GM18867 (cell line): ENCODE results near the gene CHST2.

Experiments used
- ATAC-seq: cut with Tn5 transposase; IDR thresholded peaks from one replicate; pipeline ENCODE4 v1.9.1; 2021; ENCODE audit warnings: mild to moderate bottlenecking, moderate library complexity; ENCODE audit not compliant: unreplicated experiment

The CHST2 gene

DNA sequence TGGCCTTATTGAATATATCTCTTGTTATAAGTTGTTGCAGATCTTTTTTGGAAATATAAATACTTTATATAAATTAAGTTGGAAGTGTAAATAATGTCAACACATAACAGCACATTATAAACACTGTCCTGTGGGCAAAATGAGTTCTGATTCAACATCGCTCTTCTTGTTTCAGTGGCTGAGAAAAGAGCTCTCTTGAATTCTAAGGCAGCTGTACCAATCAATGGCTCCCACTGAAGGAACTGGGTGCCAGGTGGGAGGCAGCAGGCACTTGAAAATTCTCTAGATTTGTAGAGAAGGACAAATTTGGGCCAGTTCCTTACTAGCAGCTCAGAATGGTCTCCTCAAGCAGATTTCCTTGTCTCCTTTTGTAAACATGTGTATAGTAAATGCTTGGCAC, 45.6 kb downstream of the CHST2 start:
- ATAC-seq = peak; percentile 33

DNA sequence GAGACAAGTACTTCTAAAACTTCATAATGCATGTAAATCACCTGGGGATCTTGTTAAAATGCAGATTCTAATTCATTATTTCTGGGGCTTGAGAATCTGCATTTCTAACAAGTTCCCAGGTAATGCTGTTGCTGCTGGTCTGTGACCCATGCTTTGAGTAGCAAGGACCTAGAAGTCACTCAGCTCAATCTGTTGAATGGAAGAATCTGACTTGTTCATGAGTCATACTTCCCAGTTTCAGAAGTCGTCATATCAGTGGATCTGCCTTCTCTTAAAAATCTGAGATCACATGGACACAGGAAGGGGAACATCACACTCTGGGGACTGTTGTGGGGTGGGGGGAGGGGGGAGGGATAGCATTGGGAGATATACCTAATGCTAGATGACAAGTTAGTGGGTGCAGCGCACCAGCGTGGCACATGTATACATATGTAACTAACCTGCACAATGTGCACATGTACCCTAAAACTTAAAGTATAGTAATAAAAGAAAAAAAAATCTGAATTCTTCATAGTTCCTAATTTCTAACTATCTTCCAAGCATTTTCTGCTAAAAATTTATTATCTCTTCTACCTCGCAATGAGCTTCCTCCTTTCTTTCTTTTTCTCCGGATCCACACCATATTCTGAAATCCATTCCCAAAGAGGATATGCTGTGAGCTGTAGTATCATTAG, 46.2 kb downstream of the CHST2 start:
- ATAC-seq = peak; percentile 64

DNA sequence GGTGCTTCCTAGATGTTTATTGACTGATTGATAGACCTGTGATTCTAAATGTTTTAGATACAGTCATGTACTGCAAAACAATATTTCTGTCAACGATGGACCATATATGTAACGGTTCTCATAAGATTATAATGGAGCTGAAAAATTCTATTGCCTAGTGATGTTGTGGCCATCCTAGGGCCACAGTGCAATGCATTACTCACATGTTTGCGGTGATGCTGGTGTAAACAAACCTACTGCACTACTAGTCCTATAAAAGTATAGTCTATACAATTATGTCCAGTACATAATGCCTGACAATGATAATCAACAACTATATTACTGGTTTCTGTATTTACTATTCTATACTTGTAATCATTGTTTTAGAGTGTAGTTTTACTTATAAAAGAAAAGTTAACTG, 46.8 kb downstream of the CHST2 start:
- ATAC-seq = no peak

DNA sequence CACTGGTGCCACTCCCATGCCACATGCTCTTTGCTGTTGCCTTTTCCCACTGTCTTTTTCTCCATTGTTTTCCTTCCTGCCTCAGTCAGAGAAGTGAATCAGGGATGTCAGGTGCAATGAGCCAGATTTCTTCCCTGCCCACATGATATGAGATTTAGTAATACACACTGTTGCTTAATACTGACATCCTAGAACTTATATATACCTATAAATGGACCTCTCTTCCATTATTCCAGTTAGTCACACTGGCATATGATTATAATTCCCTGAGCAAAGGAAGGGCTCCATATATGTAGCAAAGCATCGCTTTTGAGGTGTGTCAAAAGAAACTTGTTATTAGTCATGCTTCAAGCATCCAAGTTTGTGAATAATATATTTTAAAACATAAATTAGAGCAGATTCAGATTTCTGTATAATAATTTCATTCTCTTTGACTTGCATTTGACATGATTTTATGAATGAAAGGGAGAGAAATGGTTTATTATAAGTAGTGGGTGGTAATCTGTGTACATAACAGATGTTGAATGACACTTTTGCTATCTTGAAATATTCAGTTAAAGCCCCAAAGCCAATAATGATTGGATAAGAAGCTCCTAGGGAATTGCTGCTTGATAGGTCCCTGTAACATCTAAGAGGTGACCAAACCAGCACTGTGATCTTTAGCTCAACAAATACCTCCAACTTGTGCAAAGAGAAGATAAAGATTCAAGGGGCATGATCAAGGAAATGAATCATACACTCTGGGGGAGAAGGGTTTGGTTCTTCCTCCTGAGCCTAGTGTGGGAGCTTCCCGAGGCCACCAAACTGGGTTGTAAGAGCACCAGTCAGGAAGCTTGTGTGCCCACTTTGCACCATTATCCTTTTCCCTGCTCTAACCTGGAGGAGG, 48.6 kb downstream of the CHST2 start:
- no peak for ATAC-seq

DNA sequence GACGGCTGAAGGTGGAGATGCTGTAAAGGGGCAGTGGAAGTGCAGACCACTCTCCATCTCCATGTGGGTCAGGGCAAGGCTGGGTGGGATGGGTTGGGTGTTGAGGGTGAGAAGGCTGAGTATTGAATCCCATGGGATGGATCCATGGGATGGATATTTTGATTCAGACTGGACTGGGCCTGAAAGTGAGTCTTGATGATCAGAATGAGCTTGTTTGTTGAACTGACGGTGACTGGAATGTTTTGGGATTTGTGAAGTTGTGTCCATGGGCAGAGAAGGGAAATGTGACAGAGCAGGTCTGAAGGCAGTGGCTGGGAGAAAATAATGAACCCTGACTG, 49.3 kb downstream of the CHST2 start:
- no peak for ATAC-seq

DNA sequence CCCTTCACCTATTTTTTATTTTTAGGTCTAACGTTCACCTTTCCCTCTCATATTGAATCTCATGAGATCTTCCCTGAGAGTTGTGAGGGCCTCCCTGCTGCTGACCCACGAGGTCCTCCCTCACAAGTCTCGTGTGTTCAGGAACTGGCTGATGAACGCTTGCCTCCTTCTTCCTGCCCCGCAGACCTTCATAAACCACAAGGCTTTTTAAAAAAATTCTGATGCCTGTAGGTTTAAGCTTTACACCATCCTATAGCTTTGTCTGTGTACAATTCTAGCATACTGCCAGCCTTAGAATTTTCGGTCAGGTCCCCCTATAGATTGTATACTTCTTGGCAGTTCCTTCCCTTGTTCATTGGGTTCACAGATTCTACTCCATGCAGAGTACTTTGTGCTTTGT, 50.5 kb downstream of the CHST2 start:
- ATAC-seq = no peak

DNA sequence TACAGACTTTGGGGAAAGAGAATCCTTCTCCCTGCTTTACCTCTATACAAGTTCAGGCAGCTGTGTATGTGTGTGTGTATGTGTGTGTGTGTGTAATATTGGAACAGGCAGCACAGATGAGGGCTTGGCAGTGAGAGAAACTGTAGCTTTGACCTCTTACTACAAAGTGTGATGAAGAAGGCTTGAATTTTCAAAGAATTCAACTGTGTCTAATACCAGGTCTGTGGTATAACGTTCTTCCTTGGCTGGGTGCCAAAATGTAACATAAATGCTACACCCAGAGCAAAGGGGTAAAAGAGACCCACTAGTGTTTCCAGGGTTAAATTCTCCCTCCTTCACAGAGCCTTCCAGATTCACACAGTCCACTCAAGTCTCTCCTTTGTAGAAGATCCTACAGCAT, 51.1 kb downstream of the CHST2 start:
- ATAC-seq = peak; percentile 13

DNA sequence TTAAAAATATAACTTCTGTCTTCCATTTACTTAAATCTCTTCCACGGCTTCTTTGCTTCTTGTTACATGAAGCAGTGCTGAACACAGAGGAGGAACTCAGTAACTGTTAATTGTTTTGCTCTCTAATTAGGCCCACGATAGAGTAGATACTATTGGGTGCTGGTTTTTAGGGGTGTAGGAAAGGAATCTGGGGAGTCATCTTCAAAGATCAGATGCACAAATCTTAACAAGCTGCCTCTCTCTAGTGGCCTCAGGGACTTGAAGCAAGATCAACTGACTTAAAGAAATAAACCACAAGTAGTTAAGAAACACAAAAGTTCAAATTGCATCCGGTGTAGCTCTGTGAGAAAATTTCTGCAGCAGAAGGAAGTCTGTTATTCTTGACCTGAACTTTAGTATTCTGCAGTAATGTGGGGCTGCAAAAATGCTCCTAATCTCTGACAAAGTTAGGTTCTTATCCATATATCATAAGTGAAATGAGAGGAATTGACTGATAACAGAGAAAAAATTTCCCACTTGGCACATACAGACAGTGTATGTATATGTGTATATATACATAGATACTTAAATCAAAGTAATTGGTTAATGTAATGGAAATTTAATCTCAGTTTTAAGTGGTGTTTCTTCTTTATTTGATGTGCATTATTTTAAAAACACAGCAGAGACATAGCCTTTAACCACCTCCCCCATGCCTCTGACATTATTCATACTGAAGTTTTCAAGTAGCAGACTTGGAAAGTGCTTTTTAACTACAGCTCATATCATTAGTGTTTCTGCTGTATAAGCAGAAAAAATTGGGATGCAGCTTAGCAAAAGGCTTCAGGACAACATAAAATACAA, 51.8 kb downstream of the CHST2 start:
- peak; percentile 88 for ATAC-seq

DNA sequence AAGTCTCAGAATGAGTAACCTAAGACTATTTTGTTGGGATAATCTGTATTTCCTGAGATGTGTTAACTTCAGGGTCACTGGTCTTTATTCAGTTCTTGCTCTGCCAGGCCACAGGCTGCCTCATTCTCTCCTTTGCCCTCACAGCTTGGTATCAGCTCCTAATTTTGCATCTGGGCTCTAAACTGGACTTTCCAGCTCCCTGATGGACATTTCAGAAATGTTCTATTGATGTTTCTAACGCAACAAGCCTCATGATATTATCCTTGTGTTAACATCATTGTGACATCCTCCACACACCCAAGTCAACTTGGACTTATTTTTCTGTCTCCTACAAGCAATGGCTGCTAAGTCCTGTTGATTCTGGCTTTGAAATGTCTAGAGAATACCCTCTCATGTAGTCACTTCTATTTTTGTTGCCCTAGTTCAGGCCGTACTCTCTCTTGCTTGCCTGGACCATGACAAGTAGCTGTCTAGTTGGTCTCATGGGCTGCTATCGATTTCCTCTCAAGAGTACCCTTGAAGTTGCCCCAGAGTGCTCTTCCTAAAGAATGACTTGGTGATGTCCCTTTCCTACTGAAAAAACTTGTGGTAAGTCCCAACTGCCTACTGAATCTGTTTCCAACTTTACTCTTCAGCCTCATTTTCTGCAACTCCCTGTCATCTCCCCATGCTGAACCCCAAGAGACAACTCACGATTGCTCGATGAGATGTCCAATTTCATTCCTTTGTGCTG, 52.7 kb downstream of the CHST2 start:
- no peak for ATAC-seq

DNA sequence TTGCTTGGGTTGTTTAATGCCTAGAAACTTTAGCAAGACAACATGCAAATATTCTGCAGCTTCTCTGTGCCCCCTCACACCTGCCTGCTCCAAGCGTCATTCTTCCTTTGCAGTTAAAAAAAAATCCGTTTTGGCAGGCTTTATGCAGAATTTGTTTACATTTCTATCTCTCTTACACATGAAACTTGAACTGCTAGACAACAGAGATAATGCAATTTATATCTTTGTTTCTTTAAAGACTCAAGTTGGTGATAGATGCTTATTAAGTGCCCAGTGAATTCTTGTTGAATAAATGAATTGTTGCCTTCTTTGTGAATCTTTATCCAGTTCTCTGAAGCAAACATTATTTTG, 53.2 kb downstream of the CHST2 start:
- ATAC-seq = no peak

DNA sequence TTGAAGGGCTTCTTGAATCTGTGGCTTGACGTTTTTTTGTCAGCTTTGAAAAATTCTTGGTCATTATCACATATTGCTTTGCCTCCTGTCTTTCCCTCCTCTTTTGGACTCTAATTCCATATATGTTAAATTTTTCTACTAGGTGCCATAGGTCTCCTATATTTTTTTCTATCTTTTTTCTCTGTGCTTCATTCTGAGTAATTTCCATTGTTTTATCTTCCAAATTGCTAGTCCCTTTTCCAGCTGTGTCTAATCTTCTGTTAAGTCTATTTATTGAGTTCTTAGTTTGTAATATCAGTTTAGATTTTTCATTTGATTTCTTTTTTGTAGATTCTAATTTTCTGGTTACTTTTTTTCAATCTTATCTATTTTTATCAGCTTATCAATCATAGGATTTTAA, 53.7 kb downstream of the CHST2 start:
- ATAC-seq = no peak
